A549 treated with GW870086 at 1 μM for 4 hours (cell line): ENCODE data around the gene DPEP3. TPM values are rescaled to one million over a fixed set of nuclear protein-coding genes. Genes with fewer than 3 reads are reported as not detected.

Experiments used
- total RNA-seq: library from RNA; stranded (reverse); fragments of 200-300 nt; extraction: Qiagen RNA extraction; gene quantifications from 5 replicates; pipeline ENCODE4 v1.2.3, GENCODE V29; 2022; ENCODE audit warnings: low read depth

DPEP3 gene
- not detected in 5 replicates for total RNA-seq

GRCh38 chr16:67979955-67980678 is at the start of gene DPEP3:
Gene DPEP3 (minus strand): TSS chr16:67980499. CDS start chr16:67980380, 119 bp downstream.

DNA sequence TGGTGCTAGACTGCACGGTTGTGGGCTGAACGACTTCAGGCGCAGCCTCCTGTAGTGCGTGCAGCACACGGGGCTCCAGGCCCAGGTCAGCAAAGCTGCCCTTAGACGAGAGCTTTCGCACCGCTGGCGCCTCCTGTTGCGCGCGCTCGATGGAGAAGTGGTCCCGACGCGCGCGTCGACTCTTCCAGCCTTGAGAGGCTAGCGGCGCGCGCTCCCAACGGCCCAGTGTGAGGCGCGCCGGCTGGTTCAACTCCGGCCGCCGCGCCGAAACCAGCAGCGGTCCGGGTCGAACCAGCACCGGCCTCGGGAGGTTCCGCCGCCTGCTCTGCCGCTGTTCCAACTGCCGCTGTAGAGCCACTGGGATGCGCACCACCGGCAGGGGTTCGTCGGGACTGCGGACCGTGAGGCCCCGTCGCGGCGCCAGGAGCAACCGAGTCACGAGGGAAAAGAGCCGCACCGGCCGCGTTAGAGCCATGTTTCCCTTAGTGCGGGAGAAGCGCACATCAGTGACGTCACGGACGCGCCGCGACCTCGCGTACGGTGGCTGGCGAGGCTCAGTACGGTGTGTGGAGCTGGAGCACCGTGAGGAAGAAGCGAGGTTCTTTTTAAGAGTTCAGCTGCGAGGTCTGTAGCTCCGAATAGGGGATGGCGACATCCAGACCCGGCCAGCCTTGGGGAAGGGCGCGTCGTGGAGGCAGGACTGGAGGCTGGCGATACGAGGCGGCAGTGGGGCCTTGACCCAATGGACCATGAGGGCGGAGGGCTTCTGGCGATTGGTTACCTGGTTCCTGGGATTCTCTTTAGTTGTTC is 42.6 kb upstream of the DPEP3 start, which contains the start of the genes DDX28 and DUS2:
Gene DDX28, minus strand, starts transcription at position 505 of the 810 bp plus-strand sequence. Its CDS starts 30 bp downstream, at position 475.
Gene DUS2, plus strand, starts transcription at position 557 of the 810 bp plus-strand sequence. CDS start 14,740 bp downstream, outside the sequence.

DNA sequence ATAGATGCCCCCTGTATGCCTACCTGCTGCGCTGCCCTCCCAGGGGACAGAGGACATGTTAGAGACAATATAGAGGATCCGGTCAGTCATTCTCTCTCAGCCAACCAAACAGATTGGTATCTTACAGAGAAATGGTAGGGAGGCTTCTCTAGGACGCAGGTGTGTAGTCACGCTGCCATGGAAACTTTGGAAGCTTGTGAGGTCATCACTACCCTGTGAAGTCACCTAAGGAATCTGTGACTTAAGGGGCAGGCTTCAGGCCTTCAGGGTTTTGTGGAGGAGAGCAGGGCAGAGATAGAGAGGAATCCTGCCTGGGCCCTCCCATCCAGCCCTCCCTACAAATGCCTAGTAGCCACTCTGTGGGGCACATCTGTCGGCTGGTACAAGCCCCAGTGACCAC is 35.4 kb upstream of the DPEP3 start, which contains the start of gene DPEP2NB:
Gene DPEP2NB, minus strand, starts transcription at position 231 of the 400 bp plus-strand sequence. Its CDS starts 141 bp downstream, at position 90.

GRCh38 chr16:67998779-67999688 is 18.7 kb upstream of the DPEP3 start, which contains the start of gene DPEP2:
Gene DPEP2 (minus strand): TSS chr16:67999484. CDS start chr16:67993212, 6,272 bp downstream.

DNA sequence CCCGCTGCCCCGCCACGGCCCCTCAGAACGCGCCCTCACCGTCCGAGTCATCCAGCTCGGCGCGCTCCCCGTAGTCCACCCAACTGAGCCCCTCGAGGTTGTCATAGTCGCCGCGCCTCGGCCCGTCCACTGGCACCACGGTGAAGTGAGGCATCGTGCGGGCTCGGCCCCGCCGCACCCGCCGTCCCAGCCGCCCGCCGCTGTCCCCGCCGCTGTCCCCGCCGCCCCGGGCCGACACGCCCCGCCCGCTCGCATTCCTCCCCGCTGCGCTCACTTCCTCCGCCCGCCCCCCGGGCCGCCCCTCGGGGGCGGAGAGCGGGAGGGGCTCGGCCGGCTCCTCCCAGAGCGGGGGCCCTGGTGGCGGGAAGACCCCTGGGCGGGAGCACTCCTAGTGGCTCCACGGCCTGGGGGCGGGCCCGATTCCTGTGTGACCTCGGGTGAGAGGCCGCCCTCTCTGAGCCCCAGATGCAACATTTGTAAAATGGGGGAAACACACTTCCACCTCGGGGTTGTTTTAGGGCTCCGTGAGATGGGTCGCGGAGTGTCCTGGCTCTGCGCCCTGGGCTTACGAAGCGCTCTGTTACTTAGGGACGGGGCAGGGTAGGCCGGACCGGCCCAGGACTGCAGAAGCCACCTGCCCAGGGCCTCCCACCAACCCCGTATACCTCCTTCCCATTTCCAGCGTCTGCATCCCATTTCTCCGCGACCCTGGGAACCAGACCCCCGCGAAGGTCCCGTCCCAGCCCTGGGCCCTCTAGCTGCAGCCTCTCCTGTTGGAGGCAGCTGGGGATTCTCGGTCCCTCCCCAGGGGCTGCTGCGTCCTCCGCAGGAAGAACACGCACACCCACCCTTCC is 11.7 kb downstream of the DPEP3 start, which contains the start of gene SLC12A4:
Gene SLC12A4, minus strand, starts transcription at position 238 of the 854 bp plus-strand sequence. Its CDS starts 84 bp downstream, at position 154.

GRCh38 chr16:67943619-67944504 is 36.4 kb downstream of the DPEP3 start, which contains the start of gene LCAT:
Gene LCAT (minus strand): TSS chr16:67944120. CDS start chr16:67944101, 19 bp downstream.

DNA sequence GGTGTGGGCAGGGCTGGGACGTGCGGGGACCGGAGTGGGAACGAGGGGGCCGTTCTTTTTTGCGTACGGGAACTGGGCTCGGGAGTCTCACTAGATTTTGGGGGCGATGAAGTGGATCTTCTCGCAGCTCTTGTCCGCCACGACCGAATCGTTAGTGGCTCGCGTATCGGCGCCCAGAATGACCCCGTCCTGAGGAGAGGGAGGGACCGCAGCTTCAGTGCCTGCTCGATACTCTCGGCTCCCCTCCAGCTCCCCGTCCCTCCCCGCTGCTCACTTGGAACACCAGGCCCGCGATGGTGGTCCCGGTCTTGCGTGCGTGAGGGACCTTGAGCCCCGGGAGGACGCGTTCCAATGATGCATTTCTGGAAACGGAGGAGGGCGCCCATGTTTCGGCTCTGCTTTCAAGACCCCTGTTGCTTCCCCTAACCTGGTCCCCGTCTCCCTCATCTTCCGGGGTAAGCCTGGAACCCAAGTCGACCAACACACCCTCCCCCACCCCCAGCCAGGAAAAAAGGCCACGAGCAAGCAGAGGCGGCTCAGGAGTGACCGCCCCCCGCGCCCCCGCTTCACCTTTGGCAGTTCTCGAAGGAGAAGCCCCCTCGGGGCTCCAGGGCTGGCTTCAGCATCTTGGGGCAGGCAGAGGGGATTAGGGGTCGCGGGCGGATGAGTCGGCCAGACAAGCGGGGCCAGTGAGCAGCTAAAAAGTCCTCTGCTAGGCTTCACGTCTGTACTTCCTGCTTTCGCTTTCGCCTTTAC is 44.0 kb downstream of the DPEP3 start, which contains the start of gene PSMB10:
Gene PSMB10, minus strand, starts transcription at position 727 of the 756 bp plus-strand sequence. Its CDS starts 101 bp downstream, at position 626.

GRCh38 chr16:67931712-67932461 is 48.4 kb downstream of the DPEP3 start, which contains the start of gene CTRL:
Gene CTRL (minus strand): TSS chr16:67931862. CDS start chr16:67931852, 10 bp downstream.

Other genes with a start within 250 kb of the DPEP3 start
- 7.4 to 9.5 TPM (median 8.3 TPM) in 5 replicates for gene RANBP10, start 173.9 kb downstream of the DPEP3 start, total RNA-seq
- 0.29 to 0.53 TPM (median 0.41 TPM) in 5 replicates for gene TSNAXIP1, start 173.6 kb downstream of the DPEP3 start, total RNA-seq
- gene THAP11, start 138.2 kb downstream of the DPEP3 start, total RNA-seq, result 26.3 to 42.4 TPM (median 39.3 TPM) in 5 replicates
- gene NUTF2, start 133.6 kb downstream of the DPEP3 start, total RNA-seq, result 228 to 243 TPM (median 238 TPM) in 5 replicates
- 25.7 to 30.8 TPM (median 27.4 TPM) in 5 replicates for gene CENPT, start 132.8 kb downstream of the DPEP3 start, total RNA-seq
- gene EDC4, start 107.4 kb downstream of the DPEP3 start, total RNA-seq, result 44.9 to 65.1 TPM (median 60.7 TPM) in 5 replicates
- gene NRN1L, start 95.6 kb downstream of the DPEP3 start, total RNA-seq, result 0.28 to 0.52 TPM in 2 of 5 replicates, not detected in the others
- gene PSKH1, start 87.2 kb downstream of the DPEP3 start, total RNA-seq, result 12.7 to 18.9 TPM (median 14.8 TPM) in 5 replicates
- 1.0 to 2.1 TPM (median 1.7 TPM) in 5 replicates for gene CTRL, start 48.6 kb downstream of the DPEP3 start, total RNA-seq
- gene PSMB10, start 43.6 kb downstream of the DPEP3 start, total RNA-seq, result 42.5 to 60.5 TPM (median 50.4 TPM) in 5 replicates
- 8.3 to 12.6 TPM (median 11.0 TPM) in 5 replicates for gene LCAT, start 36.4 kb downstream of the DPEP3 start, total RNA-seq
- 26.5 to 36.3 TPM (median 30.8 TPM) in 5 replicates for gene SLC12A4, start 11.9 kb downstream of the DPEP3 start, total RNA-seq
- not detected in 5 replicates for gene DPEP2, start 19.0 kb upstream of the DPEP3 start, total RNA-seq
- not detected in 5 replicates for gene DPEP2NB, start 35.4 kb upstream of the DPEP3 start, total RNA-seq
- 18.0 to 21.4 TPM (median 19.4 TPM) in 5 replicates for gene DDX28, start 42.7 kb upstream of the DPEP3 start, total RNA-seq
- 15.1 to 17.6 TPM (median 16.6 TPM) in 5 replicates for gene DUS2, start 42.8 kb upstream of the DPEP3 start, total RNA-seq
- 12.2 to 16.3 TPM (median 14.6 TPM) in 5 replicates for gene NFATC3, start 104.9 kb upstream of the DPEP3 start, total RNA-seq